Stimulated activated CD8-positive, alpha-beta memory T cell treated with anti-CD3 and anti-CD28 coated beads, Interleukin-15, amount 100 ng/mL, for 4 hours (primary cell): Measurements from ENCODE around the gene FAM216B.
"Not testable (repeated sequence)": the region's sequence is repeated elsewhere in the genome, so short reads cannot be mapped to it uniquely, and the experiment has no call there.

Experiments
- DNase-seq, 2 donors: peaks; one replicate each; pipeline ENCODE4 v3.0.0-alpha.2; 2020; ENCODE audit warnings: low read depth in 2 of 2

The FAM216B gene

GRCh38 chr13:42781352-42781751 lies at the start of gene FAM216B:
TSS of gene FAM216B (plus strand) at chr13:42781584. CDS start at chr13:42784068, 2,484 bp downstream.
- no peak for DNase-seq

GRCh38 chr13:42732073-42732472 lies 49.3 kb upstream of the FAM216B start:
- DNase-seq: no peak

- no peak for DNase-seq
Measured at GRCh38 chr13:42733046-42733445, 48.3 kb upstream of the FAM216B start.

GRCh38 chr13:42735010-42735409 lies 46.4 kb upstream of the FAM216B start:
- no peak for DNase-seq

GRCh38 chr13:42740753-42741152 lies 40.6 kb upstream of the FAM216B start:
- DNase-seq: no peak

GRCh38 chr13:42741914-42742313 lies 39.5 kb upstream of the FAM216B start:
- DNase-seq: no peak

GRCh38 chr13:42745655-42746054 lies 35.7 kb upstream of the FAM216B start:
- DNase-seq: no peak

GRCh38 chr13:42746866-42747265 lies 34.5 kb upstream of the FAM216B start:
- DNase-seq: no peak

- no peak for DNase-seq
Measured at GRCh38 chr13:42747399-42747873, 33.9 kb upstream of the FAM216B start.

GRCh38 chr13:42750794-42751193 lies 30.6 kb upstream of the FAM216B start:
- DNase-seq: no peak

- no peak for DNase-seq
Measured at GRCh38 chr13:42751693-42752092, 29.7 kb upstream of the FAM216B start.

GRCh38 chr13:42752731-42753130 lies 28.7 kb upstream of the FAM216B start:
- no peak for DNase-seq

- no peak for DNase-seq
Measured at GRCh38 chr13:42753697-42754096, 27.7 kb upstream of the FAM216B start.

- no peak for DNase-seq
Measured at GRCh38 chr13:42754801-42755510, 26.4 kb upstream of the FAM216B start.

- DNase-seq: no peak
Measured at GRCh38 chr13:42757678-42758420, 23.5 kb upstream of the FAM216B start.

GRCh38 chr13:42758515-42758914 lies 22.9 kb upstream of the FAM216B start:
- DNase-seq: no peak

GRCh38 chr13:42760951-42761350 lies 20.4 kb upstream of the FAM216B start:
- no peak for DNase-seq

- no peak for DNase-seq
Measured at GRCh38 chr13:42762251-42762650, 19.1 kb upstream of the FAM216B start.

- no peak for DNase-seq
Measured at GRCh38 chr13:42762917-42763316, 18.5 kb upstream of the FAM216B start.

- no peak for DNase-seq
Measured at GRCh38 chr13:42766016-42766415, 15.4 kb upstream of the FAM216B start.

- DNase-seq: no peak
Measured at GRCh38 chr13:42769650-42770049, 11.7 kb upstream of the FAM216B start.

GRCh38 chr13:42776558-42776957 lies 4.8 kb upstream of the FAM216B start:
- DNase-seq: not testable (repeated sequence)

- DNase-seq: no peak
Measured at GRCh38 chr13:42777467-42777866, 3.9 kb upstream of the FAM216B start.
